ENCODE data around the gene CHST12.

Gene CHST12

GRCh38 chr7:2357571-2357970, 45.8 kb upstream of the CHST12 start:
- TF ChIP-seq CTCF (IDR thresholded peaks at IDR 0.05; ENCODE audit: insufficient read depth, low read length) (no peak), GABPA (IDR thresholded peaks at IDR 0.05; ENCODE audit: low read depth) (no peak), POLR2AphosphoS5 (IDR thresholded peaks at IDR 0.05; ENCODE audit: low read depth) (no peak), SPI1 (IDR thresholded peaks at IDR 0.05; ENCODE audit: borderline replicate concordance, low read depth) (no peak)
- TF ChIP-seq, protein P1, sequence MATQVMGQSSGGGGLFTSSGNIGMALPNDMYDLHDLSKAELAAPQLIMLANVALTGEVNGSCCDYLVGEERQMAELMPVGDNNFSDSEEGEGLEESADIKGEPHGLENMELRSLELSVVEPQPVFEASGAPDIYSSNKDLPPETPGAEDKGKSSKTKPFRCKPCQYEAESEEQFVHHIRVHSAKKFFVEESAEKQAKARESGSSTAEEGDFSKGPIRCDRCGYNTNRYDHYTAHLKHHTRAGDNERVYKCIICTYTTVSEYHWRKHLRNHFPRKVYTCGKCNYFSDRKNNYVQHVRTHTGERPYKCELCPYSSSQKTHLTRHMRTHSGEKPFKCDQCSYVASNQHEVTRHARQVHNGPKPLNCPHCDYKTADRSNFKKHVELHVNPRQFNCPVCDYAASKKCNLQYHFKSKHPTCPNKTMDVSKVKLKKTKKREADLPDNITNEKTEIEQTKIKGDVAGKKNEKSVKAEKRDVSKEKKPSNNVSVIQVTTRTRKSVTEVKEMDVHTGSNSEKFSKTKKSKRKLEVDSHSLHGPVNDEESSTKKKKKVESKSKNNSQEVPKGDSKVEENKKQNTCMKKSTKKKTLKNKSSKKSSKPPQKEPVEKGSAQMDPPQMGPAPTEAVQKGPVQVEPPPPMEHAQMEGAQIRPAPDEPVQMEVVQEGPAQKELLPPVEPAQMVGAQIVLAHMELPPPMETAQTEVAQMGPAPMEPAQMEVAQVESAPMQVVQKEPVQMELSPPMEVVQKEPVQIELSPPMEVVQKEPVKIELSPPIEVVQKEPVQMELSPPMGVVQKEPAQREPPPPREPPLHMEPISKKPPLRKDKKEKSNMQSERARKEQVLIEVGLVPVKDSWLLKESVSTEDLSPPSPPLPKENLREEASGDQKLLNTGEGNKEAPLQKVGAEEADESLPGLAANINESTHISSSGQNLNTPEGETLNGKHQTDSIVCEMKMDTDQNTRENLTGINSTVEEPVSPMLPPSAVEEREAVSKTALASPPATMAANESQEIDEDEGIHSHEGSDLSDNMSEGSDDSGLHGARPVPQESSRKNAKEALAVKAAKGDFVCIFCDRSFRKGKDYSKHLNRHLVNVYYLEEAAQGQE (IDR thresholded peaks at IDR 0.05; ENCODE audit: insufficient replicate concordance, low read depth), result no peak
- H3K27ac ChIP-seq (replicated peaks), result peak overlapping the region; percentile 33
- DNase-seq (ENCODE audit: low read depth in 1 of 2, low spot score in 1 of 2), result peak in 1 of 2 experiments; percentile 44
- no peaks in the 10 kb centered on the region for H3K27me3 ChIP-seq (ENCODE audit: insufficient read depth, poor library complexity, severe bottlenecking)
- no peak overlapping the region for H3K4me3 ChIP-seq (replicated peaks; ENCODE audit: insufficient read depth, low read length)

DNA sequence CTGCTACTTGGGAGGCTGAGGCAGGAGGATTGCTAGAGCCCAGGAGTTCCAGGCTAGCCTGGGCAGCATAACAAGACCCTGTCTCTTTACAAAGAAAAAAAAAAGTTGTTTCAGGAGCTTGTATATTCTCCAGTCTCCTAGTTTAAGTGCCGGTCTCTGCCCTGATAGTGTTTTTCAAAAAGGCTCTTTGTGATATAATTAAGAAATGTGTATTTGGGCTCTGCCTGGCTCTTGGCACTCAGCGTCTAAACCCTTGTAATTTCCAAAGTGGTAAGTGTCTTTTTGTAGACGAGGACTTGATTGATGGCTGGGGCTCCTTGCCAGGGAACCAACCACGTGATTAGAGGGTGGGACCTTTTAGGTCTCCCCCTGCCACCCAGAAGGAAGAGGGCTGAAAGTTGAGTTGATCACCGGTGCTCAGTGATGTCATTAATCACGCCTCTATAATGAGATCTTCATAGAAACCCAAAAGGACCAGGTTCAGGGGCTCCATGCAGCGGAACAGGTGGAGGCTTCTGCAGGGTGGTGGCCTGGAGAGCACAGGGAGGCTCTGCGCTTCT, 44.4 kb upstream of the CHST12 start:
- DNase-seq (ENCODE audit: low read depth in 1 of 2, low spot score in 1 of 2), result no peak
- H3K4me3 ChIP-seq (replicated peaks; ENCODE audit: insufficient read depth, low read length), result no peak overlapping the region
- no peaks in the 10 kb centered on the region for H3K27me3 ChIP-seq (ENCODE audit: insufficient read depth, poor library complexity, severe bottlenecking)
- no peak for TF ChIP-seq CTCF (IDR thresholded peaks at IDR 0.05; ENCODE audit: insufficient read depth, low read length)
- no peak overlapping the region for H3K27ac ChIP-seq (replicated peaks)

- H3K27ac ChIP-seq (replicated peaks), result no peak overlapping the region
- DNase-seq (ENCODE audit: low read depth in 1 of 2, low spot score in 1 of 2), result no peak
- no peaks in the 10 kb centered on the region for H3K27me3 ChIP-seq (ENCODE audit: insufficient read depth, poor library complexity, severe bottlenecking)
- H3K4me3 ChIP-seq (replicated peaks; ENCODE audit: insufficient read depth, low read length), result no peak overlapping the region
- TF ChIP-seq POLR2AphosphoS5 (IDR thresholded peaks at IDR 0.05; ENCODE audit: low read depth) (no peak), CTCF (IDR thresholded peaks at IDR 0.05; ENCODE audit: insufficient read depth, low read length) (no peak)
- TF ChIP-seq, protein P1 (IDR thresholded peaks at IDR 0.05; ENCODE audit: insufficient replicate concordance, low read depth), result no peak
Observed at GRCh38 chr7:2359610-2360009, 43.8 kb upstream of the CHST12 start.

- DNase-seq (ENCODE audit: low read depth in 1 of 2, low spot score in 1 of 2), result no peak
- Histone ChIP-seq H3K4me3 (replicated peaks; ENCODE audit: insufficient read depth, low read length) (no peak overlapping the region), H3K27ac (replicated peaks) (no peak overlapping the region), H3K27me3 (ENCODE audit: insufficient read depth, poor library complexity, severe bottlenecking) (no peaks in the 10 kb centered on the region)
- TF ChIP-seq POLR2AphosphoS5 (IDR thresholded peaks at IDR 0.05; ENCODE audit: low read depth), result no peak
- TF ChIP-seq, protein P1 (IDR thresholded peaks at IDR 0.05; ENCODE audit: insufficient replicate concordance, low read depth), result no peak
- no peak for TF ChIP-seq SPI1 (IDR thresholded peaks at IDR 0.05; ENCODE audit: borderline replicate concordance, low read depth)
- no peak for TF ChIP-seq CTCF (IDR thresholded peaks at IDR 0.05; ENCODE audit: insufficient read depth, low read length)
- no peak for TF ChIP-seq GABPA (IDR thresholded peaks at IDR 0.05; ENCODE audit: low read depth)
Observed at GRCh38 chr7:2360796-2361195, 42.6 kb upstream of the CHST12 start.
